ENCODE results near the gene DDX46. TPM values are rescaled to one million over a fixed set of nuclear protein-coding genes. Genes with fewer than 3 reads are reported as not detected.

Gene DDX46
- total RNA-seq, 1 experiment from 2014 or later = 99.3 TPM

DNA sequence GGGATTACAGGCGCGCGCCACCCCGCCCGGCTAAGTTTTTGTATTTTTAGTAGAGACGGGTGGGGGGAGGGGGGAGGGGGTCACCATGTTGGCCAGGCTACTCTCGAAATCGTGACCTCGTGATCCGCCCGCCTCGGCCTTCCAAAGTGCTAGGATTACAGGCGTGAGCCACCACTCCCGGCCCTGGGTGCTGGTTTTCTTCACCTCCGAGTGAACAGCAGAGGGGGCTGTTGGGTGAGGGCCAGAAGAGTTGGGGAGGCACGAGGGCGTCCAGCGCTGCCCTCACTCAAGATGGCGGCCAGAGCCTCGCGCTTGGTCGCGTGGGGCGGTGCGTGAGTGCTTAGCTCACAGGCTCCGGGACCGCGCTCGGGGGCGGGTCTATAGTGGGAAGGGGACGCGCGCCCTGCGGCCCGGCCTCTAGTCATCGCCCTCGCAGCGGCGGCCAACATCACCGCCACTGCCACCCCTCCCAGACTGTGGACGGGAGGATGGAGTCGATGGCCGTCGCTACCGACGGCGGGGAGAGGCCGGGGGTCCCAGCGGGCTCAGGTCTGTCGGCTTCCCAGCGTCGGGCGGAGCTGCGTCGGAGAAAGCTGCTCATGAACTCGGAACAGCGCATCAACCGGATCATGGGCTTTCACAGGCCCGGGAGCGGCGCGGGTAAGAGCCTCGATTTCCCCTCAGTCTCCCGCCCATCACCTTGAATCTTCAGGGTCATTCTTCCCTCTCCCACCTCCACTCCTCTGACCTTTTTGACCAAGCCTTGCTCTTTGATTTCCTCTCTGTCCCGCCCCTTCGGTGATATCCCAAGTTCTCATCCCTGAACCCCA lies 20.2 kb upstream of the DDX46 start, which contains the start of gene CAMLG (continued):
- TF ChIP-seq, protein P1, sequence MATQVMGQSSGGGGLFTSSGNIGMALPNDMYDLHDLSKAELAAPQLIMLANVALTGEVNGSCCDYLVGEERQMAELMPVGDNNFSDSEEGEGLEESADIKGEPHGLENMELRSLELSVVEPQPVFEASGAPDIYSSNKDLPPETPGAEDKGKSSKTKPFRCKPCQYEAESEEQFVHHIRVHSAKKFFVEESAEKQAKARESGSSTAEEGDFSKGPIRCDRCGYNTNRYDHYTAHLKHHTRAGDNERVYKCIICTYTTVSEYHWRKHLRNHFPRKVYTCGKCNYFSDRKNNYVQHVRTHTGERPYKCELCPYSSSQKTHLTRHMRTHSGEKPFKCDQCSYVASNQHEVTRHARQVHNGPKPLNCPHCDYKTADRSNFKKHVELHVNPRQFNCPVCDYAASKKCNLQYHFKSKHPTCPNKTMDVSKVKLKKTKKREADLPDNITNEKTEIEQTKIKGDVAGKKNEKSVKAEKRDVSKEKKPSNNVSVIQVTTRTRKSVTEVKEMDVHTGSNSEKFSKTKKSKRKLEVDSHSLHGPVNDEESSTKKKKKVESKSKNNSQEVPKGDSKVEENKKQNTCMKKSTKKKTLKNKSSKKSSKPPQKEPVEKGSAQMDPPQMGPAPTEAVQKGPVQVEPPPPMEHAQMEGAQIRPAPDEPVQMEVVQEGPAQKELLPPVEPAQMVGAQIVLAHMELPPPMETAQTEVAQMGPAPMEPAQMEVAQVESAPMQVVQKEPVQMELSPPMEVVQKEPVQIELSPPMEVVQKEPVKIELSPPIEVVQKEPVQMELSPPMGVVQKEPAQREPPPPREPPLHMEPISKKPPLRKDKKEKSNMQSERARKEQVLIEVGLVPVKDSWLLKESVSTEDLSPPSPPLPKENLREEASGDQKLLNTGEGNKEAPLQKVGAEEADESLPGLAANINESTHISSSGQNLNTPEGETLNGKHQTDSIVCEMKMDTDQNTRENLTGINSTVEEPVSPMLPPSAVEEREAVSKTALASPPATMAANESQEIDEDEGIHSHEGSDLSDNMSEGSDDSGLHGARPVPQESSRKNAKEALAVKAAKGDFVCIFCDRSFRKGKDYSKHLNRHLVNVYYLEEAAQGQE (IDR thresholded peaks at IDR 0.05; ENCODE audit: low read depth) = no peak
- no peak; the same call in none of the 2 replicates for TF ChIP-seq SIN3A (IDR thresholded peaks at IDR 0.05; ENCODE audit: low read depth)
- no peak for TF ChIP-seq EZH2 (IDR thresholded peaks at IDR 0.05)

DNA sequence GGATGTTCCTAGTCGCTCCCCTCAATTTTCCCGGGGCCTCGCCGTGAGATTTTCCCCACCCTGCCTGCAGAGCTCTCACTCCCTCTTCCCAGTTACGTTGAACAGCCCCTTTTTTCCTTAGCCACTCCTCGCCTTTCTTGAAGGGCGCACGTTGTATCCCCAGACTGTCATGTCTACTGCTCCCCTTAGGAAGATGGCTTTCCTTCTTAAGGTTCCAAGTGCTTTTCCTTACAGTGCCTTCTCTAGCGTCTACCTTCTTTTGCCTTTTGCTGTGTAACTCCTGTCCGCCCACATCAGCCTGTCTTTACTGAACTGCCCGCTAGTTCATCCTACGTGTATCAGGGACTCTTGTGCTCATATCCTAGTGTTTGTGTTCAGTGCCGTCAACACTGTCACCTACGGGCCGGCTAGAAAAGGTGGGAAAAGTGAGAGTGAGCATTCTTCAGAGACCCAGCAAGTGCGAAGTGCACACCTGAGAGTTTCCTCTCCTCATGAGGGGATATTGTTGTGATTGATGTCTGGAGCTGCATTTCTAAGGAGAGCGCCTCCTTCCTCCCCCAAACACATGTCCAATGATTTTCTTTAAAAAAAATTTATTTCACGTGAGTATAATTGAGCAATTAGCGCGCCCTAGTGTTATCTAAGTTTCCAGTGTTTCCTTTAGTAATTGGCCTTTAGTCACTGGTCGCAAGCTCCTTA lies 19.5 kb upstream of the DDX46 start:
- peak; percentile 55 for DNase-seq (ENCODE audit: low read depth, low spot score)
- no peaks in the 10 kb centered on the region for H4K20me1 ChIP-seq (ENCODE audit: insufficient read depth)
- peak overlapping the region; percentile 71 for H3K9ac ChIP-seq (ENCODE audit: low read length)
- peaks cover 9 to 24% of the 10 kb centered on the region in 2 experiments for H3K4me1 ChIP-seq (ENCODE audit: control insufficient read depth in 1 of 2, insufficient read depth in 2 of 2, low read length in 2 of 2)
- no peaks in the 10 kb centered on the region for H3K9me3 ChIP-seq (ENCODE audit: control insufficient read depth in 1 of 2, insufficient read depth in 1 of 2, low read depth in 1 of 2, low read length in 2 of 2)
- peaks cover 6 to 8% of the 10 kb centered on the region in 2 experiments; a peak in 2 of 4 replicates for H3K36me3 ChIP-seq (ENCODE audit: control insufficient read depth in 1 of 2, insufficient read depth in 2 of 2, low read length in 2 of 2)
- TF ChIP-seq SIN3A (IDR thresholded peaks at IDR 0.05; ENCODE audit: low read depth) (peak; percentile 46), EZH2phosphoT487 (IDR thresholded peaks at IDR 0.05; ENCODE audit: borderline replicate concordance) (no peak), RAD21 (IDR thresholded peaks at IDR 0.05; ENCODE audit: low read depth) (peak; percentile 60; the same call in 1 of the 2 replicates), CEBPB (IDR thresholded peaks at IDR 0.05; ENCODE audit: low read depth) (no peak), EGR1 (IDR thresholded peaks at IDR 0.05; ENCODE audit: low read depth) (no peak), CBX3 (IDR thresholded peaks at IDR 0.05; ENCODE audit: low read depth) (peak; percentile 74)
- TF ChIP-seq, protein P2, sequence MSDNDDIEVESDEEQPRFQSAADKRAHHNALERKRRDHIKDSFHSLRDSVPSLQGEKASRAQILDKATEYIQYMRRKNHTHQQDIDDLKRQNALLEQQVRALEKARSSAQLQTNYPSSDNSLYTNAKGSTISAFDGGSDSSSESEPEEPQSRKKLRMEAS (IDR thresholded peaks at IDR 0.05) = peak; percentile 96
- TF ChIP-seq, protein P3, sequence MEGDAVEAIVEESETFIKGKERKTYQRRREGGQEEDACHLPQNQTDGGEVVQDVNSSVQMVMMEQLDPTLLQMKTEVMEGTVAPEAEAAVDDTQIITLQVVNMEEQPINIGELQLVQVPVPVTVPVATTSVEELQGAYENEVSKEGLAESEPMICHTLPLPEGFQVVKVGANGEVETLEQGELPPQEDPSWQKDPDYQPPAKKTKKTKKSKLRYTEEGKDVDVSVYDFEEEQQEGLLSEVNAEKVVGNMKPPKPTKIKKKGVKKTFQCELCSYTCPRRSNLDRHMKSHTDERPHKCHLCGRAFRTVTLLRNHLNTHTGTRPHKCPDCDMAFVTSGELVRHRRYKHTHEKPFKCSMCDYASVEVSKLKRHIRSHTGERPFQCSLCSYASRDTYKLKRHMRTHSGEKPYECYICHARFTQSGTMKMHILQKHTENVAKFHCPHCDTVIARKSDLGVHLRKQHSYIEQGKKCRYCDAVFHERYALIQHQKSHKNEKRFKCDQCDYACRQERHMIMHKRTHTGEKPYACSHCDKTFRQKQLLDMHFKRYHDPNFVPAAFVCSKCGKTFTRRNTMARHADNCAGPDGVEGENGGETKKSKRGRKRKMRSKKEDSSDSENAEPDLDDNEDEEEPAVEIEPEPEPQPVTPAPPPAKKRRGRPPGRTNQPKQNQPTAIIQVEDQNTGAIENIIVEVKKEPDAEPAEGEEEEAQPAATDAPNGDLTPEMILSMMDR (IDR thresholded peaks at IDR 0.05 in 2 of 3, conservative IDR thresholded peaks at IDR 0.05 in 1 of 3; ENCODE audit: borderline replicate concordance in 1 of 3, insufficient read depth in 1 of 3, low read depth in 2 of 3, low read length in 2 of 3) = peak; percentile 1 to 80 (median 28); a peak in 3 of 6 replicates
- TF ChIP-seq, protein P4, sequence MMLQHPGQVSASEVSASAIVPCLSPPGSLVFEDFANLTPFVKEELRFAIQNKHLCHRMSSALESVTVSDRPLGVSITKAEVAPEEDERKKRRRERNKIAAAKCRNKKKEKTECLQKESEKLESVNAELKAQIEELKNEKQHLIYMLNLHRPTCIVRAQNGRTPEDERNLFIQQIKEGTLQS (IDR thresholded peaks at IDR 0.05) = no peak
- POLR2A ChIA-PET = interaction anchor here (0.8 to 1.6 kb wide), 4 partner anchors 19 to 215 kb away, joined by 3 to 16 read pairs (median 6); partner anchors contain the start of genes C5orf24, DDX46 and PCBD2
- CTCF ChIA-PET = interaction anchor here (0.6 to 2.4 kb wide), 8 partner anchors 12 to 167 kb away, joined by 3 to 15 read pairs (median 4); partner anchors contain the start of genes DDX46 and PCBD2
- H3K27ac ChIP-seq (ENCODE audit: low read depth, low read length) = peak overlapping the region; percentile 70
- peak overlapping the region; percentile 84 for H3K4me2 ChIP-seq (ENCODE audit: low read length)
- H3K4me3 ChIP-seq (replicated peaks in 1 of 2; ENCODE audit: low read depth in 1 of 2, low read length in 2 of 2) = peak overlapping the region; percentile 66 to 77
- TSS peak; percentile 48 for BruUV-seq (replicated peaks)
- H3K9me2 ChIP-seq (ENCODE audit: insufficient read depth) = no peaks in the 10 kb centered on the region
- ATAC-seq = peak; percentile 57
- RAD21 ChIA-PET (ENCODE audit: low non-redundant PET in 1 of 2, low total read pairs in 2 of 2, uncharacterized antibody in 2 of 2, unreplicated experiment in 2 of 2) = interaction anchor here (0.9 to 2.2 kb wide), 3 partner anchors 152 to 166 kb away, joined by 3 to 5 read pairs (median 5); partner anchors contain the start of gene PCBD2 (in 1 of the 2)
- no peaks in the 10 kb centered on the region for H3K27me3 ChIP-seq (ENCODE audit: insufficient read depth, low read length)
- intact Hi-C loops (cut with micrococcal nuclease) = loop anchor here (1.0 to 10.0 kb wide), 4 partner anchors 152 to 463 kb away; partner anchors contain the start of gene PCBD2
- peaks cover 44% of the 10 kb centered on the region for H3K79me2 ChIP-seq (ENCODE audit: insufficient read depth, low read length)
- H2AFZ ChIP-seq (ENCODE audit: low read depth, low read length, poor library complexity, severe bottlenecking) = no peak overlapping the region

Measured in HCT116 (cell line).